A549 (cell line): Measurements from ENCODE around the gene GMDS.
"Not testable (repeated sequence)": the region's sequence is repeated elsewhere in the genome, so short reads cannot be mapped to it uniquely, and the experiment has no call there.

Source experiments
- CTCF ChIP-seq: fragments of >200 bp; sonication (Bioruptor Twin); formaldehyde crosslinking; IDR thresholded peaks from 3 replicates; pipeline ENCODE4 v1.5.1; 2016
- ESRRA ChIP-seq: fragments of 150-350 bp; IDR thresholded peaks from 2 replicates; pipeline ENCODE4 v1.6.1; 2014; ENCODE audit warnings: mild to moderate bottlenecking, low read length, borderline replicate concordance
- GATA3 ChIP-seq: IDR thresholded peaks from 2 replicates; pipeline ENCODE4 v1.6.1; 2012; ENCODE audit warnings: borderline replicate concordance
- HMGXB4 ChIP-seq: fragments of 250-450 bp; sonication (Bioruptor Pico); IDR thresholded peaks from 2 replicates; pipeline ENCODE4 v1.5.0; 2021; ENCODE audit warnings: mild to moderate bottlenecking, moderate library complexity, borderline replicate concordance
- JUN ChIP-seq, 2 experiments: fragments of >200 bp; sonication (Bioruptor Twin); formaldehyde crosslinking; IDR thresholded peaks; 2 replicates in 1 of 2; 3 replicates in 1 of 2; pipeline ENCODE4 v1.6.1; 2016 to 2017
- POLR2A ChIP-seq: IDR thresholded peaks from 2 replicates; pipeline ENCODE4 v1.6.1; 2012; ENCODE audit warnings: mild to moderate bottlenecking, low read length
- USF2 ChIP-seq: fragments of 450-650 bp; IDR thresholded peaks from 2 replicates; pipeline ENCODE4 v1.6.1; 2014; ENCODE audit warnings: antibody characterized with exemption

- not testable (repeated sequence) for TF ChIP-seq GATA3; CTCF; POLR2A; HMGXB4; ESRRA; USF2; JUN (IDR thresholded peaks at IDR 0.05)
Observed at GRCh38 chr6:1690656-1691055, 554.7 kb downstream of the GMDS start.
